Raji (cell line): ENCODE data around the gene PTPRN2.

Experiments
- POLR2A ChIP-seq: IDR thresholded peaks from 2 replicates; pipeline ENCODE4 v1.6.1; 2011; ENCODE audit warnings: low read depth, low read length, control low read depth; ENCODE audit not compliant: insufficient read depth

The PTPRN2 gene

GRCh38 chr7:157792241-157793086 lies 795.2 kb downstream of the PTPRN2 start:
- TF ChIP-seq POLR2A: no peak

GRCh38 chr7:157791666-157792065 lies 796.0 kb downstream of the PTPRN2 start:
- TF ChIP-seq POLR2A: no peak

DNA sequence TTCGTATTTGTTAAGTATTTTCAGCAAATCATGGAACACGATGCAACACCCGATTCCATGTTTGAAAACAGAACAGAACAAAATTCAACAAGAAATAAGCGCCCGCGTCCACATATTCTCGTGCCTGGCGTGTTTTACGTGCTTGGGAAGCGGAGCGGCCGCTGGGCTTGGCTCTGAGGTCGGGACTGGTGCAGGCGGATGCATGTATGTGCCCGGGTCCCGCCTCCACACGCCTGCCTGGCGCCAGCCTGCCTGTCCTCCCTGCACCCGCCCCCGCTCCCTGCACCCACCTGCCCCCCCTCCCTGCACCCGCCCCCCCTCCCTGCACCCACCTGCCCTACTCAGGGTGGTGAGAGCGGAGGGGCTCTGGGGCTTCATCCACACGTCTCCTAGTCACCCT lies 796.4 kb downstream of the PTPRN2 start:
- TF ChIP-seq POLR2A: no peak

- TF ChIP-seq POLR2A: no peak
Measured at GRCh38 chr7:157789942-157790341, 797.7 kb downstream of the PTPRN2 start.

DNA sequence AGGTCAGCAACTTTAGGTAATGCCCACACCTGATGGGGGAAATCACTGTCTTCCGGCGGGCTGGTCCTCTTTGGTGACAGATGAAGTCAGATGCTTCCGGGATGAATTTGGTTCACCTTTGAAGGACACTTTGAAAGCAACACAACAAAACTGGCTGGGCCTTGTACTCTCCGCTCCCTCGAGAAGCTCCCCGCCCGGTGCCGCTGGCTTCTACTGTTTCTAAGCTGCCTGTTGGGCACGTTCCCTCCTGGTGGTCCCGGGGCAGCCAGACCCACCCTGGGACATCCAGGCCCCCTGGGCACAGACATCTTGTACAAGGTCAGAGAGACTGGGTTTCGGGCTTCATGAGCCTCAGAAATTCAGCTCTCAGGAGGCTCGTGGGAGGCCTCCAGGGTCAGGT lies 798.5 kb downstream of the PTPRN2 start:
- no peak for TF ChIP-seq POLR2A

GRCh38 chr7:157788573-157788972 lies 799.0 kb downstream of the PTPRN2 start:
- no peak for TF ChIP-seq POLR2A

- no peak for TF ChIP-seq POLR2A
Measured at GRCh38 chr7:157787275-157787701, 800.3 kb downstream of the PTPRN2 start.

GRCh38 chr7:157786375-157787274 lies 801.0 kb downstream of the PTPRN2 start:
- TF ChIP-seq POLR2A: no peak

DNA sequence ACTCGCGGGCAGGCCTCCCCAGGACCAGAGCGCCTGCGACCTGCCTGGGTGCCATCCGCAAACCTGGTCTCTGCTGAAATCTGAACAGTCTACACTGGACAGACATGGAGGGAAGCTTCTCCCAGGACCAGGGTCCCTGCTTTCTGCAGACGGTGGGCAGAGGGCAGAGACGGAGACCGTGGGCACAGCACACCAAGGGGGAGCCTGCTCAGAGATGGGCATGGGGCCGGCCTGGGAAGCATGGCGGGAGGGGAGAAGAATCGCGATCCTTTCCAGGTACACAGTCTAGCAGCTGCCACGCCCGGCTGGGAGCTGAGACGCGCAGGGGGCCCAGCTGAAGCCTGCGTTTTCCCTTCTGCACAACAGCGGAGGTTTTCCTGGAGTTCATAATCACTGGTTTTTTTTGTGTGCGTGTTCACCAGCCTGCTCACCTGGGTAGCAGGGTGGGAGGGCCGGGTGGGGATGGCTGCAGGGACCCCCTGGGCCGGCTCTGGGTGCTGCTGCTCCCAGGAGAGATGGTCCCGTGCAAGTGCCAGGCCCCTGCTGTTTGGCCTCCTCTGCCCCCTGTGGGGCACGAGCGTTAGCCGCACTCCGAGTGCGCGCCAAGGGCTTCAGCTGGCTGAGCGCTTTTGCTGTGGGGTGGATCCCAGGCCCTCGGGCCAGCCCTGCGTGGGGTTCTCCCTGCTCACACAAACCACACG lies 802.0 kb downstream of the PTPRN2 start:
- no peak for TF ChIP-seq POLR2A

DNA sequence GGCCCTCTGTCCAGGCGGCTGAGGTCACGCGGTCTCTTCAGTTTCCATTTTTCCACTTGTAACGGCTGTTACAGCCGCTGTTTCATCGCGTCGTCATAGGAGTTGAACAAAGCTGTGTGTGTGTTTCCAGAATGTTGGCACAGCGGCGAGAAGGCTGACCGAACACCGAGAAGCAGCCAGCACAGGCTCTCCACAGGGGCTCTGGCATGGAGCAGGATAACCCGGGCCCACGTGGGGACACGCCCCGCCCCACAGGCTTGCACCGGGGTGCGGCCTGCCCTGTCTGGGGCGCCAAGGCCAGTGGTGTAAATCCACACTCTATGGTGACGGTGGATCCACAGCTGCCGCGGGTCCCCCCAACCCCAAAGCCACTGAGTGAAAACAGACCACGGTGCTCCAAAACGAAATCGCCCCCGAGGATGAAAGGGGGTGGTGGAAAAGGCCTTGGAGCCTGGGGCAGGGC lies 802.6 kb downstream of the PTPRN2 start:
- TF ChIP-seq POLR2A: no peak

DNA sequence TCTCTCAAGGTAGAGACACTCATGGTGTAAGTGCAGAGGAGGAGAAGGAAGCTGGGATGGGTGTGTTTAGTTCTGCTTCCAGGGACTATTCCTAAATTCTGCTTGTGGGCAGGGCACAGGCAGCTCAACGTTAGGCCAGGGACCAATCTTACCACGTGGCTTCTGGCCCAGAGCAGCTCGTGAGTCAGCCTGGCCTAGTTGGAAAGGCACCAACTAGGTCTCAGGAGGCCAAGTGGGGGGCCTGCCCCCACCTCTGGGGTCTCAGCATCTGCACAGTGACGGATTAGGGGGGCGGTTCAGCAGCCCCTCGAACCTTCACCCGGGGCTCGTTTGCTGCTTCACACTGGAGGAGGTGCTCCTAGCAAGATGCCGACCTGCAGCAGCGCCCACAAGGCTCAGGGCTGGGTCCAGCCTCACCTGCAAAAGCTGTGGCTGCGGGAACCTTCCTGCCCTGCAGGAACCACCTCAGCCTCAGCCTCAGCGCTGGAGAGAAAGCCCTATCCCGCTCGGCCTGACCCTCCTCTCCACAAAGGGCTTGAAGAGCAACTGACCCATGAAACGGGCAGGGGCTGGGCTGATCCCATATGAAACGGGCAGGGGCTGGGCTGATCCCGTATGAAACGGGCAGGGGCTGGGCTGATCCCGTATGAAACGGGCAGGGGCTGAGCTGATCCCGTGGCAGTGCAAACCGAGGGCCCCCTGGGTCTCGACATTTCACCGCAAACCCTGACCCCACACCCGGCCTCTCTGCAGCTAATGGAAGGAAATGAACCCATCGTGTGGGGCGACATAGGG lies 803.4 kb downstream of the PTPRN2 start:
- TF ChIP-seq POLR2A: no peak

- TF ChIP-seq POLR2A: no peak
Measured at GRCh38 chr7:157782041-157782440, 805.6 kb downstream of the PTPRN2 start.

DNA sequence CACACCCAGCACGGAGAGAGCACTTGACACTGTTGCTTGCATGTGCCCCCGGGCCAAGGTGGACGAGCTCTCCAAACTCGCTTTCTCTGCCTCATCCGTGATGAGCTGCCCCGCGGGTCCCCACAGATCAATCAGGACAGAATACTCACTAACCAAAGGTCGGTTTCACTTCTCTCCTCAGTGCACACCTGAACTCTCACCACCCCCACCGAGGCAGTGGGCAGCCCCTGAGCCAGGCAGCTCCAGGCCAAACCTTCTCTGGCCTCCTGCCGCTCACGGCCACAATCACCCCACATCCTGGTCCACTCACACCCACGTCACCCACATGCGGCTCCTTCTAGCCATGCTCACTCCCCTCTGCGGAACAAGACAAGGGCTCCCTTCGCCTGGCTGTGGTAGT lies 806.9 kb downstream of the PTPRN2 start:
- no peak for TF ChIP-seq POLR2A

DNA sequence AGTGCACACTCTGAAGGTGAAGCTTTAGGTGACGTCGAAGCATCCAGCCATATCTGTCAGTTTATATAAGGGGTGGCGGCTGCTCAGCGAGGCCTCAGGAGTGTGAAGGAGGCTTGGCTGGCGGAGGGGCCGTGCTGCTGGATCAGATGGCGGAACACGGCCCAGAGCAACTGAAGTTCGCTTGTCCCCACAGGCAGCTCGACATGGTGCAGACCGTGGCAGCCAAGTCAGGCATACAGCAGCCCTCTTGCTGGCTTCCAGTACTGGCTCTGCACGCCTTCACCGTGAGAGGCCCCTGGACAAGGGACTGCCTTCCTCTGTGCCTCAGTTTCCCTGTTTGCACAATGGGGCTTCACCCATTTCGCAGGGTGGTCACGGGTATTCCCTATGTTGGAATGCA lies 807.3 kb downstream of the PTPRN2 start:
- TF ChIP-seq POLR2A: no peak
